K562 (cell line): Measurements from ENCODE around the gene ATG13. TPM values are rescaled to one million over a fixed set of nuclear protein-coding genes. Genes with fewer than 3 reads are reported as not detected.

Source experiments
- ARNT ChIP-seq, 2 experiments: fragments of 450-650 bp; IDR thresholded peaks; 2 replicates each; pipeline ENCODE4 v1.6.1; 2016; ENCODE audit warnings: mild to moderate bottlenecking in 1 of 2
- CBFA2T3 ChIP-seq: fragments of 450-650 bp; IDR thresholded peaks from 2 replicates; pipeline ENCODE4 v1.6.1; 2017
- CCNT2 ChIP-seq: IDR thresholded peaks from 2 replicates; pipeline ENCODE4 v1.6.1; 2011; ENCODE audit warnings: borderline replicate concordance, low read depth, mild to moderate bottlenecking, moderate library complexity, mixed read lengths, low read length; ENCODE audit not compliant: insufficient read length; ENCODE audit errors: extremely low read depth
- CLOCK ChIP-seq: fragments of 250-450 bp; sonication (Bioruptor Pico); IDR thresholded peaks from 2 replicates; pipeline ENCODE4 v1.4.0; 2020; ENCODE audit warnings: mild to moderate bottlenecking, moderate library complexity, borderline replicate concordance
- ELF2 ChIP-seq: fragments of 250-450 bp; sonication (Bioruptor Pico); IDR thresholded peaks from 2 replicates; pipeline ENCODE4 v1.5.0; 2021; ENCODE audit warnings: mild to moderate bottlenecking
- HMG20A ChIP-seq: fragments of 450-650 bp; formaldehyde crosslinking; conservative IDR thresholded peaks from 2 replicates; pipeline ENCODE4 v1.4.0; 2020; ENCODE audit warnings: mild to moderate bottlenecking, mixed read lengths
- KLF1 ChIP-seq: fragments of 450-650 bp; IDR thresholded peaks from 2 replicates; pipeline ENCODE4 v1.6.1; 2016; ENCODE audit warnings: missing genetic modification characterization, missing compliant biosample characterization
- KLF16 ChIP-seq: IDR thresholded peaks from 2 replicates; pipeline ENCODE4 v1.6.1; 2016; ENCODE audit warnings: antibody characterized with exemption
- MCM7 ChIP-seq, 2 experiments: fragments of 450-650 bp; IDR thresholded peaks; 2 replicates each; pipeline ENCODE4 v1.6.1; 2016 to 2018
- MECOM ChIP-seq: fragments of 250-450 bp; sonication (Bioruptor Pico); IDR thresholded peaks from 2 replicates; pipeline ENCODE4 v1.8.0; 2022; ENCODE audit warnings: inconsistent platforms
- NCOA6 ChIP-seq: fragments of 450-650 bp; IDR thresholded peaks from 2 replicates; pipeline ENCODE4 v1.6.1; 2017; ENCODE audit warnings: mild to moderate bottlenecking
- NFIC ChIP-seq: fragments of 450-650 bp; IDR thresholded peaks from 2 replicates; pipeline ENCODE4 v1.6.1; 2017; ENCODE audit warnings: mild to moderate bottlenecking, inconsistent platforms
- PTTG1 ChIP-seq: fragments of 450-650 bp; IDR thresholded peaks from 2 replicates; pipeline ENCODE4 v1.6.1; 2016; ENCODE audit warnings: low read depth, mild to moderate bottlenecking, missing genetic modification characterization, missing compliant biosample characterization
- PURB ChIP-seq: sonication (generic); formaldehyde crosslinking; IDR thresholded peaks from 2 replicates; pipeline ENCODE4 v1.9.0; 2021; ENCODE audit warnings: low read depth, mild to moderate bottlenecking, missing genetic modification reagents
- RB1 ChIP-seq: fragments of 450-650 bp; IDR thresholded peaks from 2 replicates; pipeline ENCODE4 v1.6.1; 2017; ENCODE audit warnings: low read depth, mild to moderate bottlenecking
- SRSF1 ChIP-seq: fragments of 200-400 bp; formaldehyde crosslinking; IDR thresholded peaks from 2 replicates; pipeline ENCODE4 v1.6.1; 2017; ENCODE audit warnings: mild to moderate bottlenecking, low read depth, low read length, moderate library complexity
- STAG1 ChIP-seq: sonication (generic); formaldehyde crosslinking; IDR thresholded peaks from 2 replicates; pipeline ENCODE4 v1.5.0; 2020; ENCODE audit warnings: missing genetic modification reagents, borderline replicate concordance
- STAT6 ChIP-seq: sonication (generic); formaldehyde crosslinking; IDR thresholded peaks from 2 replicates; pipeline ENCODE4 v1.8.1; 2023; ENCODE audit warnings: mild to moderate bottlenecking, missing genetic modification reagents
- ZBTB1 ChIP-seq: sonication (generic); formaldehyde crosslinking; IDR thresholded peaks from 2 replicates; pipeline ENCODE4 v1.8.1; 2023; ENCODE audit warnings: missing genetic modification reagents, low read depth, mild to moderate bottlenecking, borderline replicate concordance
- ZBTB34 ChIP-seq: fragments of 250-450 bp; sonication (Bioruptor Pico); IDR thresholded peaks from 2 replicates; pipeline ENCODE4 v1.8.0; 2021; ENCODE audit warnings: mild to moderate bottlenecking, moderate library complexity
- ZBTB8A ChIP-seq: fragments of 450-650 bp; IDR thresholded peaks from 2 replicates; pipeline ENCODE4 v1.6.1; 2018; ENCODE audit warnings: mild to moderate bottlenecking, moderate library complexity; ENCODE audit not compliant: partially characterized antibody
- ZKSCAN3 ChIP-seq: fragments of 250-450 bp; sonication (Bioruptor Pico); IDR thresholded peaks from 2 replicates; pipeline ENCODE4 v1.4.0; 2020
- ZNF589 ChIP-seq: fragments of 200-800 bp; sonication (Bioruptor generic); IDR thresholded peaks from 2 replicates; pipeline ENCODE4 v1.6.1; 2016; ENCODE audit warnings: low read depth, missing genetic modification characterization, missing compliant biosample characterization
- ZNF707 ChIP-seq: fragments of 250-450 bp; sonication (Bioruptor Pico); conservative IDR thresholded peaks from 2 replicates; pipeline ENCODE4 v1.8.0; 2022; ENCODE audit warnings: inconsistent platforms, mild to moderate bottlenecking, moderate library complexity
- polyA plus RNA-seq, 8 experiments: library from polyadenylated mRNA; depleted of rRNA in 4 of 8; stranded (reverse) in 5 of 8; unstranded in 3 of 8; fragments of >200 nt; fragmentation: Nextera tagmentation in 2 of 8; fragmentation: Illumina TruSeq in 1 of 8; extraction: Ambion mirVana in 2 of 8; extraction: Trizol in 1 of 8; gene quantifications; 2 replicates each; pipeline versions ENCODE4 v1.2.1 to v1.2.3, GENCODE V29; 2011 to 2014; ENCODE audit warnings: inconsistent platforms in 1 of 8, missing spikeins in 1 of 8
- total RNA-seq, 7 experiments: library from RNA; depleted of rRNA in 6 of 7; stranded (reverse); fragments of >200 nt in 6 of 7; fragmentation: Illumina TruSeq in 2 of 7; extraction: Trizol in 2 of 7; gene quantifications; 2 replicates each; pipeline versions ENCODE4 v1.2.1 to v1.2.3, GENCODE V29; 2011 to 2021; ENCODE audit warnings: low replicate concordance in 1 of 7

ATG13 gene
- total and polyA plus RNA-seq, 9 of the 15 experiments (the other 6 are each of a cell fraction or from before 2014, with no cell fraction given), result 13.1 to 61.5 (median 36.5) TPM

GRCh38 chr11:46611526-46612304 lies 5.6 kb upstream of the ATG13 start (continued):
- TF ChIP-seq CBFA2T3, result peak; percentile 81
- TF ChIP-seq PTTG1 (tag), result no peak
- TF ChIP-seq HMG20A (CRISPR knock-in tag), result no peak
- no peak for TF ChIP-seq ZBTB8A
- no peak for TF ChIP-seq RB1
- no peak for TF ChIP-seq ZBTB34
- no peak for TF ChIP-seq ZBTB1 (CRISPR knock-in tag)
- no peak for TF ChIP-seq MCM7 (IDR thresholded peaks at IDR 0.05)
- no peak for TF ChIP-seq ELF2 (CRISPR knock-in tag)
- TF ChIP-seq ZNF707 (CRISPR knock-in tag), result no peak
- TF ChIP-seq KLF16, result no peak
- no peak for TF ChIP-seq NCOA6
- no peak for TF ChIP-seq STAT6 (CRISPR knock-in tag)
- TF ChIP-seq CCNT2, result no peak
- no peak for TF ChIP-seq MECOM (CRISPR knock-in tag)
- TF ChIP-seq ARNT (IDR thresholded peaks at IDR 0.05), result no peak
- TF ChIP-seq KLF1, result peak; percentile 86
- TF ChIP-seq SRSF1, result no peak
- no peak for TF ChIP-seq CLOCK (CRISPR knock-in tag)
- no peak for TF ChIP-seq STAG1 (CRISPR knock-in tag)
- TF ChIP-seq ZKSCAN3 (CRISPR knock-in tag), result no peak
- no peak for TF ChIP-seq PURB (CRISPR knock-in tag)
- peak; percentile 29; the same call in 1 of the 2 replicates for TF ChIP-seq ZNF589 (CRISPR knock-in tag)
- peak; percentile 49; the same call in 1 of the 2 replicates for TF ChIP-seq NFIC
